Keratinocyte (primary cell): ENCODE data around the gene MDFIC2. TPM values are rescaled to one million over a fixed set of nuclear protein-coding genes. Genes with fewer than 3 reads are reported as not detected.

Source experiments
- DNase-seq: peaks from one replicate; pipeline ENCODE4 v3.0.0-alpha.2; 2011; ENCODE audit warnings: low read depth, missing footprints, low spot score
- FAIRE-seq: peaks from 2 replicates; lab custom pipeline; 2011; peaks lifted over from hg19 to GRCh38; lab: Jason Lieb, UNC
- H2AFZ ChIP-seq: 2 replicates; pipeline ENCODE4 v1.6.0; 2012; ENCODE audit warnings: low read length, control low read depth, inconsistent platforms; ENCODE audit not compliant: control insufficient read depth
- H3K27ac ChIP-seq: 2 replicates; pipeline ENCODE4 v1.5.1; 2011; ENCODE audit warnings: low read length; ENCODE audit not compliant: control insufficient read depth, insufficient read depth
- H3K27me3 ChIP-seq: 3 replicates; pipeline ENCODE4 v1.6.0; 2011; ENCODE audit warnings: low read length; ENCODE audit not compliant: control insufficient read depth, insufficient read depth; ENCODE audit errors: extremely low read depth
- H3K36me3 ChIP-seq, 2 experiments: 2 replicates in 1 of 2; 3 replicates in 1 of 2; pipeline ENCODE4 v1.5.1; 2011; ENCODE audit warnings: low read length in 2 of 2, mild to moderate bottlenecking in 1 of 2; ENCODE audit not compliant: control insufficient read depth in 2 of 2, insufficient read depth in 2 of 2; ENCODE audit errors: extremely low read depth in 1 of 2
- H3K4me1 ChIP-seq: 3 replicates; pipeline ENCODE4 v1.5.1; 2011; ENCODE audit warnings: low read length; ENCODE audit not compliant: control insufficient read depth, insufficient read depth; ENCODE audit errors: extremely low read depth
- H3K4me2 ChIP-seq: 3 replicates; pipeline ENCODE4 v1.6.0; 2011; ENCODE audit warnings: low read depth, low read length; ENCODE audit not compliant: control insufficient read depth, insufficient read depth; ENCODE audit errors: extremely low read depth
- H3K4me3 ChIP-seq, 3 experiments: fragments of 200-600 bp in 1 of 3; sonication (generic) in 1 of 3; 2 replicates in 2 of 3; 3 replicates in 1 of 3; pipeline ENCODE4 v1.5.1; 2011 to 2016; ENCODE audit warnings: low read length in 3 of 3, mild to moderate bottlenecking in 3 of 3, control low read depth in 2 of 3, inconsistent platforms in 1 of 3, low read depth in 1 of 3, mixed read lengths in 1 of 3, mixed run types in 1 of 3, moderate library complexity in 1 of 3; ENCODE audit not compliant: control insufficient read depth in 2 of 3, insufficient read depth in 2 of 3; ENCODE audit errors: extremely low read depth in 1 of 3
- H3K79me2 ChIP-seq: 2 replicates; pipeline ENCODE4 v1.6.0; 2012; ENCODE audit warnings: low read length; ENCODE audit not compliant: control insufficient read depth, insufficient read depth
- H3K9ac ChIP-seq: 3 replicates; pipeline ENCODE4 v1.6.0; 2011; ENCODE audit warnings: low read length; ENCODE audit not compliant: control insufficient read depth, insufficient read depth; ENCODE audit errors: extremely low read depth
- H3K9me1 ChIP-seq: 3 replicates; pipeline ENCODE4 v1.6.0; 2011; ENCODE audit warnings: low read length; ENCODE audit not compliant: control insufficient read depth, insufficient read depth; ENCODE audit errors: extremely low read depth
- H3K9me3 ChIP-seq: 2 replicates; pipeline ENCODE4 v1.5.1; 2012; ENCODE audit warnings: low read depth, low read length; ENCODE audit not compliant: control insufficient read depth
- H4K20me1 ChIP-seq: 3 replicates; pipeline ENCODE4 v1.6.0; 2011; ENCODE audit warnings: low read length; ENCODE audit not compliant: control insufficient read depth, insufficient read depth; ENCODE audit errors: extremely low read depth
- CTCF ChIP-seq, 3 experiments: IDR thresholded peaks in 1 of 3; conservative IDR thresholded peaks in 1 of 3; optimal IDR thresholded peaks in 1 of 3; 2 replicates in 2 of 3; 3 replicates in 1 of 3; pipeline versions ENCODE3 to v1.5.1; 2011; ENCODE audit warnings: low read length in 3 of 3, mild to moderate bottlenecking in 3 of 3, moderate library complexity in 2 of 3, control low read depth in 1 of 3, inconsistent platforms in 1 of 3; ENCODE audit not compliant: insufficient read depth in 2 of 3; ENCODE audit errors: extremely low read depth in 1 of 3
- EZH2 ChIP-seq: IDR thresholded peaks from one replicate; pipeline ENCODE4 v1.6.1; 2012; ENCODE audit warnings: inconsistent platforms, mild to moderate bottlenecking, low read length, moderate library complexity
- dilution Hi-C: fragments of 300-500 bp; cut with MboI; formaldehyde crosslinking; loops from one replicate; pipeline ENCODE4 v1.7.0; 2020; ENCODE audit warnings: low sequenced_read_pairs; ENCODE audit not compliant: extremely low pct_ligation_motif_present
- polyA plus RNA-seq, 5 experiments: library from polyadenylated mRNA; depleted of rRNA in 3 of 5; stranded (reverse) in 3 of 5; stranded (forward) in 1 of 5; unstranded in 1 of 5; fragments of >200 nt; gene quantifications; 1 replicate in 1 of 5; 2 replicates in 3 of 5; 3 replicates in 1 of 5; pipeline versions ENCODE4 v1.2.1 to v1.2.3, GENCODE V29; 2011 to 2012; ENCODE audit warnings: missing spikeins in 2 of 5, low read depth in 1 of 5, low replicate concordance in 1 of 5

The MDFIC2 gene
- polyA plus RNA-seq, 1 donor (not counting 4 experiments of a cell fraction or from before 2014, with no cell fraction given), result not detected

- Histone ChIP-seq H3K9me3 (no peaks in the 10 kb centered on the region), H2AFZ (no peak overlapping the region), H3K4me1 (no peaks in the 10 kb centered on the region), H3K4me2 (no peak overlapping the region), H3K9me1 (no peaks in the 10 kb centered on the region), H3K36me3 (no peaks in the 10 kb centered on the region), H3K4me3 (no peak overlapping the region), H3K27ac (no peak overlapping the region), H3K27me3 (no peaks in the 10 kb centered on the region), H3K79me2 (no peaks in the 10 kb centered on the region), H4K20me1 (no peaks in the 10 kb centered on the region), H3K9ac (no peak overlapping the region)
- TF ChIP-seq EZH2, result no peak
- TF ChIP-seq CTCF (optimal IDR thresholded peaks at IDR 0.05 in 1 of 3, IDR thresholded peaks at IDR 0.05 in 1 of 3, conservative IDR thresholded peaks at IDR 0.05 in 1 of 3; ENCODE audit: extremely low read depth in 1 of 3, insufficient read depth in 2 of 3, low read length in 3 of 3), result no peak
- FAIRE-seq (no peak), DNase-seq (no peak)
- dilution Hi-C loops, result no loop called here
Observed at GRCh38 chr3:70242297-70242882, 70.0 kb downstream of the MDFIC2 start.

- no peaks in the 10 kb centered on the region for H3K36me3 ChIP-seq
- dilution Hi-C loops, result no loop called here
- H3K9me1 ChIP-seq, result no peaks in the 10 kb centered on the region
- TF ChIP-seq CTCF (optimal IDR thresholded peaks at IDR 0.05 in 1 of 3, IDR thresholded peaks at IDR 0.05 in 1 of 3, conservative IDR thresholded peaks at IDR 0.05 in 1 of 3; ENCODE audit: extremely low read depth in 1 of 3, insufficient read depth in 2 of 3, low read length in 3 of 3) (no peak), EZH2 (no peak)
- no peaks in the 10 kb centered on the region for H3K9me3 ChIP-seq
- H3K4me3 ChIP-seq, result no peak overlapping the region
- no peaks in the 10 kb centered on the region for H3K27me3 ChIP-seq
- DNase-seq (no peak), FAIRE-seq (no peak)
- no peak overlapping the region for H3K4me2 ChIP-seq
- H4K20me1 ChIP-seq, result no peaks in the 10 kb centered on the region
- H2AFZ ChIP-seq, result no peak overlapping the region
- H3K27ac ChIP-seq, result no peak overlapping the region
- H3K4me1 ChIP-seq, result no peaks in the 10 kb centered on the region
- H3K9ac ChIP-seq, result no peak overlapping the region
- no peaks in the 10 kb centered on the region for H3K79me2 ChIP-seq
Observed at GRCh38 chr3:70233812-70234211, 78.6 kb downstream of the MDFIC2 start.
